OCI-LY7 (cell line): ENCODE data around the gene ZMIZ1.

Experiments
- EZH2phosphoT487 ChIP-seq: fragments of 200-600 bp; sonication (generic); IDR thresholded peaks from 2 replicates; pipeline ENCODE4 v1.6.1; 2018; ENCODE audit warnings: low read depth, borderline replicate concordance, mild to moderate bottlenecking, mixed run types, antibody characterized with exemption, low read length, moderate library complexity, mixed read lengths
- TF ChIP-seq, protein P1 (sequence below): fragments of 200-600 bp; sonication (generic); conservative IDR thresholded peaks from 2 replicates; pipeline ENCODE4 v1.5.1; 2014; ENCODE audit warnings: mild to moderate bottlenecking, antibody characterized with exemption, low read length, moderate library complexity, mixed read lengths

DNA sequence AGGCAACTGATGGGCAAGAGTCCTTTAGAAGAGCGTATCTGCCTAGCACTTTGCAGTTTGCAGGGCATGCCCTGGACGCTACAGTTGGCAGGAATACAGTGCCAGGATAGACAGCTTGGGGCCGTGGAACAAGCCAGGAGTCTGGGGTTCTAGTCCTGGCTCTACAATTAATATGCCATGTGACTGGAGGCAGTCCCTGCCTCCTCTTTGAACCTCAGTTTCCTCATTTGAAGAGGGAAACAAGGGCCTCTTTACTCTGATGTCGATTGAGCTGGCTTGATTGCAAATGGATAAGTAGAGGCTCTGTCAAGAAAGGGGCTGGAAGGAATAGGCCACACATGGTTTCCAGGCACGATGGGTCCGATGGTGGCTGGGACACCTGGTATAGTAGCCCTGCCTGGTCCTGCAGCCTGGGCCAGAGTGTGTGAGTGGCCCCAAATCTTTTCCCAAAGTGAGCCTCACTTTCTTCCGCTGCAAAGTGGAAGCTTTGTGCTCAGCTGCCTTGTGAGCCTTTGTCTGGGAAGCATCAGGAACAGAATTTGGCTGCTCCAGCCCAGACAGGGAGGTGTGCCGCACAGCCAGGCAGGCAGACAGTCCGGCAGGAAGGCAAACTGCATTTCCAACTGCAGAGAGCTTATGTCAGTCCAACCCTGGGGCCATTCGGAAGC is 167.1 kb downstream of the ZMIZ1 start:
- TF ChIP-seq, protein P1, sequence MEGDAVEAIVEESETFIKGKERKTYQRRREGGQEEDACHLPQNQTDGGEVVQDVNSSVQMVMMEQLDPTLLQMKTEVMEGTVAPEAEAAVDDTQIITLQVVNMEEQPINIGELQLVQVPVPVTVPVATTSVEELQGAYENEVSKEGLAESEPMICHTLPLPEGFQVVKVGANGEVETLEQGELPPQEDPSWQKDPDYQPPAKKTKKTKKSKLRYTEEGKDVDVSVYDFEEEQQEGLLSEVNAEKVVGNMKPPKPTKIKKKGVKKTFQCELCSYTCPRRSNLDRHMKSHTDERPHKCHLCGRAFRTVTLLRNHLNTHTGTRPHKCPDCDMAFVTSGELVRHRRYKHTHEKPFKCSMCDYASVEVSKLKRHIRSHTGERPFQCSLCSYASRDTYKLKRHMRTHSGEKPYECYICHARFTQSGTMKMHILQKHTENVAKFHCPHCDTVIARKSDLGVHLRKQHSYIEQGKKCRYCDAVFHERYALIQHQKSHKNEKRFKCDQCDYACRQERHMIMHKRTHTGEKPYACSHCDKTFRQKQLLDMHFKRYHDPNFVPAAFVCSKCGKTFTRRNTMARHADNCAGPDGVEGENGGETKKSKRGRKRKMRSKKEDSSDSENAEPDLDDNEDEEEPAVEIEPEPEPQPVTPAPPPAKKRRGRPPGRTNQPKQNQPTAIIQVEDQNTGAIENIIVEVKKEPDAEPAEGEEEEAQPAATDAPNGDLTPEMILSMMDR, result no peak
- TF ChIP-seq EZH2phosphoT487, result no peak
